ENCODE results near the gene AJAP1.

- TF ChIP-seq MAX (IDR thresholded peaks at IDR 0.05; ENCODE audit: low read depth, low read length), result no peak
- TF ChIP-seq CTCF (IDR thresholded peaks at IDR 0.05; ENCODE audit: low read depth, low read length), result no peak
- no peak for TF ChIP-seq POLR2A (IDR thresholded peaks at IDR 0.05; ENCODE audit: extremely low read depth, insufficient read length)
- no peak for TF ChIP-seq MYC (IDR thresholded peaks at IDR 0.05; ENCODE audit: low read depth, low read length)
Observed at GRCh38 chr1:4762146-4762545, 107.7 kb downstream of the AJAP1 start.
